Inflammatory macrophage (primary cell): Measurements from ENCODE around the gene TXNRD1.
"Not testable (repeated sequence)": the region's sequence is repeated elsewhere in the genome, so short reads cannot be mapped to it uniquely, and the experiment has no call there.

Source experiments
- DNase-seq, 2 donors: peaks; one replicate each; pipeline ENCODE4 v3.0.0-alpha.2; 2020 to 2022

The TXNRD1 gene

DNA sequence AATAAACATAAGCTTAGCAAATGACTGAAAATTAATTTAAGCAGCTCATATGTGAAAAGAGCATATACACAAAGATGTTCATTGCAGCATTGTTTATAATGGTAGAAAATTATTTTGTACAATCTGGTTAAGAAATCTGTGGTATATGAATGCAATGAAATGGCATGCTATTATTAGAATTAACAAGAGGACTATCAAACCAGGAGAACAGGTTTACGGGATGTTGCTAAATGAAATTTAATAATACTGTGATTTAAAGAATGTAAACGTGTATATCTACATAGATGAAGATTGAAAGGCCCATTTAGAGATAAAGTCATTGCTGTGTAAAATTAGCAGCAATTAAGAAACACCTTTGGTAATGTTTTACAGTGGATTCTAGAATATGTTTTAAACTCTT, 158.5 kb downstream of the TXNRD1 start:
- no peak for DNase-seq

DNA sequence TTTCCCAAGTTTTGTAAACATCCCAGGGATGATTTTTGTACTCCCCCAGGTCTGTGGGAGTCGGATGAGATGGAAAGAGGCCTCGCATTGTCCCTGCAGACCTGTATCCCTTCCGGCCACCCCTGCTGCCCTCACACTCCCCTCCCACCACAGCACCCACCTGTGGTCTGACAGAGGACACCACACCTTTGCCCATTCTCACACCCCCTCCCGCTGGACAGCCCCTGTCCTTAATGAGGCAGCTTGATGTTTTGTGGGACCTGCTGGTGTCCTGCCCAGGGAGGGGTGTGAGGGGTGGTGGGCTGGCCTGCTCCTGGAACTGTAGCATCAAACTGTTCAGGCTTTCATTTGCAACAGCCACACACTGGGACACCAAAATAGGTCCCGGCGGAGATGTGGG, 159.2 kb downstream of the TXNRD1 start:
- DNase-seq: no peak

DNA sequence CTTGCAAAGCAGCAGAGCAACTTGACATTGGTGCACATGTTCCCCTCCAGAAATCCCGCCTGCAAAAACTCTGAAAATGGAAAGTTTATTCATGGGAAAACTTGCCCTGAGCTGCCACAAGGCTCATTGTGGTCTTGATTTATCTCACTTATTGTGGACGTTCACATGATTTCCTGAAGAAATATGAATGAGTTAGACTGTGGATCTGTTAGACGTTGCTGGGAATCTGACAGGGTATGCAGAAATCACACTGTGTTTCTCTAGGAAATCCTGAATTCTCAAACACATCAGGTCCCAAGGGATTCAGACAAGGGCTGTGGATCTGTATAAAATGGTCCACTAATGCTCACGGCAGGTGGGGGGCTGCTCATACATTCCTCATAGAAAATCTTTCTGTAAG, 160.2 kb downstream of the TXNRD1 start:
- DNase-seq: no peak

DNA sequence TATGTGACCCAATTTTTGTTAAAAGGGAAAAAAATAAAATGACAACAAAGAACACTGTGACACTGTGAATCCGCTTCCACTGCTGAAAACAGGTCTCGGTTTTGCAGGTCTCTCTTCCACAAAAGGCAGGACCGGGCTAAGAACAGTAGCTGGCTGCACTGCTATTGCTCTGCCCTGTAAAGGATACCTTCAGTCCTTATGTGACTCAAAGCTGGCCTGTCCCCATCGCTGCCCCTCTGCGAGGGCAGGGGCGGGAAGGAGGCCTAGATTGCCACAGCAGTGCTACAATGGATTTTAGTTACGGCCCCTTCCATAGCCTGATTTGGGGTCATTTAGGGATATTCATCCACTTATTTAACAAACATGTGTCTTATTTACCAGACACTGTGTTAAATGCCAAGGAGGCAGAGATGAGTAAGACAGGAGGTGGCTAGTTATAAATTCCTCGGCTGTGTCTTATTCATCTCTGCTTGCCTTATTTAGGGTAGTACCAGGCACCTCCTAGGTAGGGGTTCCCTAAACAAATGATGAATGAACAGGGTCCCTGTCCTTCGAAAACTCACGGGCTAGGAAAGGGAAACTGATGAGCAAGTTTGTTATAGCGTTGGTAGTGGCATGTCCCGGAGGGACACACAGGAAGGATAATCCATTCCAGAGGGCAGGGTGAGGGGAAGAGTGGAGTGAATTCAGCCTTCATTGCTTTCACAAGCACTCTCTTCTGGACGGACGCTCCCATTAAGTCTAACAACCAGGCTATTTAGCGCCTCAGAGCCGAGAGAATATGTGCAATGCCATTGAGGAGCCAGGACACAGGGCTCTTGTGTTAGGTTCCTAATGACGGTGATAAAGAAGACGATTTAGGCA, 161.3 kb downstream of the TXNRD1 start:
- DNase-seq: no peak

DNA sequence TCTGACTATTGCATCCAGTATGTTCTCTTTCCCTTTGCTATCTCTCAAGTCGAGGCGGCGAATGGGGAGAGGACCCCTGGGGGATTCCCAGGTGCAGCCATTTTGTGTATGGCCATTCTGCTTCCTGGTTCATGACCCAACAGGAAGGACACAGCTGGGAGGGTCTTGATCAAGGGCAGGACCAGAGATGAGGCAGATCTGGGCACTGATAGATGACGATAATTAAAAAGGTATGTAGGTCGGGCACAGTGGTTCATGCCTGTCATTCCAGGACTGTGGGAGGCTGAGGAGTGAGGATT, 161.9 kb downstream of the TXNRD1 start:
- DNase-seq: no peak

DNA sequence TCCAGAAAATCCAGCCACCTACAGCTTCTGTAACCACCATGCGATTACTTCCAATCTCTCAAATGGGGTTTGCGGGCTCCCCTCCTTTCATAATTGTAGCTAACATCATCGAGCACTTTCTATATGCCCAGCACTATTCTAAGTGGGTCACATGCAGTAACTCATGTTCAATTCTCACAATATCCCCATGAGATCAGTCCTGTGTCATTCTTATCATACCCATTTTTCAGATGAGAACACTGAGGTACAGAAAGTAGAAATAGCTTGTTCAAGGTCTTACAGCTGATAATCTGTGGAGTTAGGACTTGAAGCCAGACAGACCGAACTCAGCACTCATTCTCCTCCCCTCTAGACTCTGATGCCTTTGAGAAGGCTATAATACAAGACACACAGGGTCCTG, 162.8 kb downstream of the TXNRD1 start:
- DNase-seq: no peak

DNA sequence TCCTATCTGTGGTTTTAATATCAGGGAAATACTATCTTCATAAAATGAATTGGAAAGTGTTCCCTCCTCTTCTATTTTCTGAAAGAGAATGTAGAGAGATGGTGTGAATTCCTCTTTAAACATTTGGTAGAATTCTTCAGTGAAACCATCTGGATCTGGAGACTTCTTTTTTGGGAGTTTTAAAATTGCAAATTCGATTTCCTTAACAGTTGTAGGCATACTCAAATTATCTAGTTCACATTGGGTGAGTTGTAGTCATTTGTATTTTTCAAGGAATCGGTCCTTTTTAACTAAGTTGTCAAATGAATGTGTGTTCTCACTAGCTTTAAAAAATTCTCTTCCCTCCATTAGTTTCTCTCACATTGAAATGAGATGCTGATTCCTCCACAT, 165.8 kb downstream of the TXNRD1 start:
- DNase-seq: no peak

DNA sequence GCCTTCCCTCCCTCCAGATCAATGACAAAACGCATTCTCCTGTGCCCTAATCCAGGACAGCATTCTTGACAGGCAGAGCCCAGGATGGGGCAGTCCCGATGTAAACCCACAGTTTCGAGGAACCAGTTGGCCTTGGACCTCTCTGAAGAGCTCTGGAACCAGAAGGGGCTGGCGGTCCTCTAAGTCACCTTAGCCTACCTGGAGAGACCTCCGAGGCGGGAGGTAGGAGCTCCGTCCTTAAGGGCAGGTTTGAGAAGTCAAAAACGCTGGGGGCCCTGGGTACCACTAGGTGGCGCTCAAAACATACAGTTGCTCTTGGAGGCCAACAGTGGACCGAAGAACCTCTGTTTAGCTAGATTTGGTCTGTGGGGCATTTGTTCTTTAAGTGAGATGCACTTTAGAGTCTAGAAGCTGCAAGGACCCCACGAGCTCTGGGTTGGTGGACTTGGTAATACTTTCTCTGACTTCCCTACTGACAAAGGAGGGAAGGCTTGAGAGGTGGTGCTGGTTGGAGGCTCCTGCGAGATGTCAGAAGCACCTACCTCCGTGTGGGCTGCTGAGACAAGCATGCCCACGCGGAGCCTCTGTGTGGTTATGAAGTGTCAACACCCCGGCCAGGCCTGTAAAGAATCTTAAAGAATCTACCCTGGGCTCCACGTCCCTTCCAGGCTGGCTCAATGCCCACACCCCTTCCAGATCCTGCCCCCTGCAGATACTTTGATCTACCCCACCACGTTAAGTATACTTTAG, 166.3 kb downstream of the TXNRD1 start:
- DNase-seq: peak; percentile 81 to 87

DNA sequence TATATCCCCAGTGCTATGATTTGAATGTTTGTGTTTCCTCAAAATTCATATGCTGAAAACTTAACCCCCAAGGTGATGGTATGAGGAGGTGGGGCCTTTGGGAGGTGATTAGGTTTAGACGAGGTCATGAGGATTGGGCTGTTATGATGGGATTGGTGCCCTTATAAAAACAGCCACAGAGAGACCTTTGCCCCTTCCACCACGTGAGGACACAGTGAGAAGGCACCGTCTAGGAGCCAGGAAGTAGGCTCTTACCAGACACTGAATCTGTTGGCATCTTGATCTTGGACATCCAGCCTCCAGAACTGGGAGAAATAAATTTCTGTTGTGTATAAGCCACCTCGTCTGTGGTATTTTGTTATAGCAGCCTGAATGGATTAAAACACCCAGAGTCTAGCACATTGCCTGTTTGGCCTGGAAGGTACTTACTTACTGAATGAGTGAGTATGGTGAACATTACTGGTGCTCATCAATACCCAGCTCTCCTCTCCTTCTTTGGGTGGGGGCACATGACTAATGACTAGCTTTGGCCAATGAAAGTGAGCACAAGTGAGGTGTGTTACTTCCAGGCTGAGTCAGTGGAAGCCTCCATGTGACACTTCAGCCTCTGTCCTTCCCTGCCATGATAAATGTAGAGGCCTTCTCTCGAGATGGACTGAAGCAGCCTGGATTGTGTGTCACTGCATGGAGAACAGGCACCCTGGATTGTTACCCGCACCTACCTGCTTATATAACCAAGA, 168.7 kb downstream of the TXNRD1 start:
- no peak for DNase-seq

DNA sequence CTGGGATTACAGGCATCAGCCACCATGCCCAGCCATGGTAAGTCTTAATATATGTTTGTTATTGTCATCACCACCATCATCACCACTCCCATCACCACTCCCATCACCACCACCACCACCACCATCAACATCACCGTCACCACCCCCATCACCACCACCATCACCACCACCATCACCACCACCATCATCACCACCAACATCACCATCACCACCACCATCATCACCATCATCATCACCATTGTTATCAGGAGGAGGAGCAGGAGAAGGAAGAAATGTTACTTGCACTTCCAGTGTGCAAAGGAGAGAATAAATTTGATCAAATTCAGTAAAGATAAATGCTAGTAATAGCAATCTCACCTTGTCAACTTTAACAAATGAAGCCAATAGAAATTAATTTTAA, 169.9 kb downstream of the TXNRD1 start:
- DNase-seq: no peak

DNA sequence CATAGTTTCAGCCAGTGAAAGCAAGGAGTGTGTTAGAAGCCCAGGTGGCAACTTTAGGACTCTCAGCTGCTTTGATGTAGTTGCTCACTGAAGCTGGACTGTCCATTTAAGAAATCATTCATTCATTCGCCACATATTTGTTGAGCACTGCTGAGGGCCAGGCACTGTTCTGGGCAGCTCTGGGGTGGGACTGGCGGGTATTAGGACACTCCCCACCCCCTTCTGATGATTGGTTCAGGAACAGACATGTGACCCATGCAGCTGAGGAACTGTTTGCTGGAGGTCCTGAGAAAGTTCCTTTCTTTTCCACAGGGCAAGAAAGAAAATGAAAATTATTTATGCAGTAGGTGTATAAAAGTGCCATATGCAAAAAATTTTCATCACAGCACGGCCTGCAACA, 170.9 kb downstream of the TXNRD1 start:
- DNase-seq: no peak

DNA sequence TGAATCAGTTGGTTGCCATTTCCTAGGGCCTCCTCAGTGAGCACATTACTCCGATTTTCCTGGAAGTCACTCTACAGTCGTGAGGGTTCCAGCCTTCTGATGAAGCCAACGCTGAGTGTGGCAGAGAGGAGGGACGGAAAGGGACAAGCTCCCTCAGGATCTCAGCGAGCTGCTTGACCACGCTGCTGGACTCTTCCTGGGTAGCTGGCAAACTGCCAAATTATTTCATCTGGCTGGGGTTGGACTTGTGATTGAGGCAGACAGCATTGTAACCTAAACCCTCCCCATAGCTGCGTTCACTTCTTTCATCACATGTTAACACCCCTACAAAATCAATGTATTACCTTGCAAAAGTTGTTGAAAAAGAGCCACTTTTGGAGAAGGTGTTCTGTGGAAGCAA, 171.6 kb downstream of the TXNRD1 start:
- no peak for DNase-seq

DNA sequence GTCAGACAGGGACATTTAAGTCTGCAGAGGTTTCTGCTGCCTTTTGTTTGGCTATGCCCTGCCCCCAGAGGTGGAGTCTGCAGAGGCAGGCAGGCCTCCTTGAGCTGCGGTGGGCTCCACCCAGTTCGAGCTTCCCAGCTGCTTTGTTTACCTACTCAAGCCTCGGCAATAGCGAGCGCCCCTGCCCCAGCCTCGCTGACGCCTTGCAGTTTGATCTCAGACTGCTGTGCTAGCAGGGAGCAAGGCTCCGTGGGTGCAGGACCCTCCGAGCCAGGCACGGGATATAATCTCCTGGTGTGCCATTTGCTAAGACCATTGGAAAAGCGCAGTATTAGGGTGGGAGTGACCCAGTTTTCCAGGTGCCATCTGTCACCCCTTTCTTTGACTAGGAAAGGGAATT, 178.5 kb downstream of the TXNRD1 start:
- DNase-seq: not testable (repeated sequence)
